A673 (cell line): ENCODE measurements around the gene AMIGO1. TPM values are rescaled to one million over a fixed set of nuclear protein-coding genes. Genes with fewer than 3 reads are reported as not detected.

Experiments used
- BruUV-seq: library from RNA; stranded (reverse); fragments of 400-500 nt; replicated peaks from 2 replicates; lab custom pipeline; 2021; lab: Mats Ljungman, UMichigan
- CTCF ChIA-PET: fragments of 300-600 bp; sonication (Branson Sonifier 250); formaldehyde crosslinking; loops from one replicate; lab custom pipeline; 2022; ENCODE audit warnings: antibody characterized with exemption; lab: Charles Lee
- POLR2A ChIA-PET: fragments of 300-600 bp; sonication (Branson Sonifier 250); formaldehyde crosslinking; loops from one replicate; lab custom pipeline; 2022; ENCODE audit warnings: antibody characterized with exemption; ENCODE audit not compliant: low non-redundant PET; lab: Charles Lee
- DNase-seq: peaks from one replicate; pipeline ENCODE4 v3.0.0-alpha.2; 2015; ENCODE audit warnings: low spot score
- H3K27ac ChIP-seq: fragments of 200-600 bp; sonication (generic); 2 replicates; pipeline ENCODE4 v1.5.1; 2016; ENCODE audit warnings: mixed run types, low read depth, mild to moderate bottlenecking, mixed read lengths, antibody characterized with exemption, low read length; ENCODE audit not compliant: poor library complexity, severe bottlenecking
- H3K27me3 ChIP-seq: fragments of 200-600 bp; sonication (generic); replicated peaks from 2 replicates; pipeline ENCODE4 v1.6.1; 2017; ENCODE audit warnings: mixed run types, low read depth, mild to moderate bottlenecking, mixed read lengths, antibody characterized with exemption, low read length; ENCODE audit not compliant: insufficient read depth, poor library complexity
- H3K36me3 ChIP-seq: fragments of 200-600 bp; sonication (generic); 2 replicates; pipeline ENCODE4 v1.6.1; 2016; ENCODE audit warnings: mixed run types, mild to moderate bottlenecking, mixed read lengths, antibody characterized with exemption, low read length; ENCODE audit not compliant: insufficient read depth, poor library complexity, severe bottlenecking
- H3K4me1 ChIP-seq: fragments of 200-600 bp; sonication (generic); 2 replicates; pipeline ENCODE4 v1.6.1; 2017; ENCODE audit warnings: mixed run types, mild to moderate bottlenecking, mixed read lengths, antibody characterized with exemption, low read length; ENCODE audit not compliant: insufficient read depth, poor library complexity, severe bottlenecking
- H3K4me3 ChIP-seq: fragments of 200-600 bp; sonication (generic); 2 replicates; pipeline ENCODE4 v1.5.1; 2016; ENCODE audit warnings: low read depth, mixed run types, mild to moderate bottlenecking, mixed read lengths, low read length; ENCODE audit not compliant: poor library complexity, severe bottlenecking
- H3K9me3 ChIP-seq: fragments of 200-600 bp; sonication (generic); 2 replicates; pipeline ENCODE4 v1.6.1; 2016; ENCODE audit warnings: mixed run types, low read depth, mild to moderate bottlenecking, mixed read lengths, antibody characterized with exemption, low read length; ENCODE audit not compliant: poor library complexity, severe bottlenecking
- CTCF ChIP-seq: fragments of 300-800, 200-600 bp; sonication (generic); conservative IDR thresholded peaks from 2 replicates; pipeline ENCODE4 v1.5.1; 2017; ENCODE audit warnings: low read depth, mild to moderate bottlenecking, antibody characterized with exemption, low read length, moderate library complexity, mixed read lengths
- EZH2 ChIP-seq: fragments of 200-600 bp; sonication (generic); IDR thresholded peaks from 2 replicates; pipeline ENCODE4 v1.6.1; 2017; ENCODE audit warnings: borderline replicate concordance, low read depth, mild to moderate bottlenecking, mixed read lengths, antibody characterized with exemption, low read length; ENCODE audit not compliant: poor library complexity, severe bottlenecking
- intact Hi-C: fragments of 100-400 bp; cut with micrococcal nuclease; formaldehyde crosslinking; loops from one replicate; pipeline ENCODE4 v1.10.0; 2022; ENCODE audit not compliant: unreplicated experiment
- total RNA-seq: library from RNA; stranded (reverse); gene quantifications from 2 replicates; pipeline ENCODE4 v1.2.3, GENCODE V29; 2021

AMIGO1 gene
- total RNA-seq, 1 experiment from 2014 or later = 1.8 TPM

GRCh38 chr1:109529881-109530456 lies 20.4 kb upstream of the AMIGO1 start:
- intact Hi-C loops = loop anchor here (5.0 kb wide), 1 partner anchor 268 kb away; no protein-coding TSS in a partner anchor
- H3K4me3 ChIP-seq = no peak overlapping the region
- no TSS peak for BruUV-seq
- no peak for TF ChIP-seq EZH2
- TF ChIP-seq CTCF = no peak
- H3K9me3 ChIP-seq = no peaks in the 10 kb centered on the region
- H3K27me3 ChIP-seq = no peaks in the 10 kb centered on the region
- ChIA-PET POLR2A (interaction anchor here (0.6 kb wide), 1 partner anchor 19 kb away, joined by 3 read pairs; no protein-coding TSS in a partner anchor), CTCF (interaction anchor here (0.5 to 1.1 kb wide), 3 partner anchors 11 to 47 kb away, joined by 3 to 5 read pairs (median 5); no protein-coding TSS in a partner anchor)
- no peak for DNase-seq
- H3K4me1 ChIP-seq = peaks cover 8% of the 10 kb centered on the region
- no peak overlapping the region for H3K27ac ChIP-seq
- H3K36me3 ChIP-seq = no peaks in the 10 kb centered on the region

DNA sequence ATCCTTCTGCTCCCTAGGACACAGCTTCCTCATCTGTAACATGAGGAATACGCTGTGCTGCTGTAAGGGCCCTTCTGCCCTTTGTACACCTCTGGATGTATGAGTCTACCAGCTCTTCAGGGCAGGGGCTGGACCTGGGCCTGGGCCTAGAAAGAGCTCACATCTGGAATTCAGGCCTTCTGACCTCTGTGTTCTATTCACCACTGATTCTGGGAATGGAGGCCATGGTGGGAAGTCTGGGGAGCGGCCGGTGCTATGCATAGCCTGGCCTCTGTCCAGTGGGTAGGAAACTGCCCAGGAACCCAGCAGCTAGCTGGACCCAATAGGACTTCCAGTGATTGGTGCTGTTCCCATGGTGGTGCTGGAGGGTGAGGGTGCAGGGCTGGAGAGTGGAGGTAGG lies 19.2 kb upstream of the AMIGO1 start:
- BruUV-seq = no TSS peak

GRCh38 chr1:109527846-109528695 lies 18.5 kb upstream of the AMIGO1 start:
- ChIA-PET POLR2A (no interaction called here), CTCF (interaction anchor here (1.0 kb wide), 1 partner anchor 37 kb away, joined by 3 read pairs; no protein-coding TSS in a partner anchor)
- Histone ChIP-seq H3K27ac (no peak overlapping the region), H3K4me1 (peaks cover 8% of the 10 kb centered on the region), H3K9me3 (no peaks in the 10 kb centered on the region), H3K27me3 (no peaks in the 10 kb centered on the region), H3K36me3 (no peaks in the 10 kb centered on the region), H3K4me3 (no peak overlapping the region)
- TF ChIP-seq EZH2 = no peak
- TF ChIP-seq CTCF = no peak
- DNase-seq = no peak
- no TSS peak for BruUV-seq
- intact Hi-C loops = no loop called here

More for the DNA sequence above, 19.2 kb upstream of the AMIGO1 start:
- H3K9me3 ChIP-seq = no peaks in the 10 kb centered on the region
- no peak overlapping the region for H3K27ac ChIP-seq
- no peak for TF ChIP-seq CTCF
- no peak for TF ChIP-seq EZH2
- no peak overlapping the region for H3K4me3 ChIP-seq
- ChIA-PET POLR2A (no interaction called here), CTCF (interaction anchor here (1.0 kb wide), 1 partner anchor 38 kb away, joined by 3 read pairs; no protein-coding TSS in a partner anchor)
- no peaks in the 10 kb centered on the region for H3K27me3 ChIP-seq
- no peaks in the 10 kb centered on the region for H3K36me3 ChIP-seq
- no peak for DNase-seq
- intact Hi-C loops = no loop called here
- H3K4me1 ChIP-seq = peaks cover 8% of the 10 kb centered on the region
